ENCODE measurements around the gene CTU2. TPM values are rescaled to one million over a fixed set of nuclear protein-coding genes. Genes with fewer than 3 reads are reported as not detected.

Gene CTU2
- total RNA-seq, 1 experiment from 2014 or later: 39.4 TPM

DNA sequence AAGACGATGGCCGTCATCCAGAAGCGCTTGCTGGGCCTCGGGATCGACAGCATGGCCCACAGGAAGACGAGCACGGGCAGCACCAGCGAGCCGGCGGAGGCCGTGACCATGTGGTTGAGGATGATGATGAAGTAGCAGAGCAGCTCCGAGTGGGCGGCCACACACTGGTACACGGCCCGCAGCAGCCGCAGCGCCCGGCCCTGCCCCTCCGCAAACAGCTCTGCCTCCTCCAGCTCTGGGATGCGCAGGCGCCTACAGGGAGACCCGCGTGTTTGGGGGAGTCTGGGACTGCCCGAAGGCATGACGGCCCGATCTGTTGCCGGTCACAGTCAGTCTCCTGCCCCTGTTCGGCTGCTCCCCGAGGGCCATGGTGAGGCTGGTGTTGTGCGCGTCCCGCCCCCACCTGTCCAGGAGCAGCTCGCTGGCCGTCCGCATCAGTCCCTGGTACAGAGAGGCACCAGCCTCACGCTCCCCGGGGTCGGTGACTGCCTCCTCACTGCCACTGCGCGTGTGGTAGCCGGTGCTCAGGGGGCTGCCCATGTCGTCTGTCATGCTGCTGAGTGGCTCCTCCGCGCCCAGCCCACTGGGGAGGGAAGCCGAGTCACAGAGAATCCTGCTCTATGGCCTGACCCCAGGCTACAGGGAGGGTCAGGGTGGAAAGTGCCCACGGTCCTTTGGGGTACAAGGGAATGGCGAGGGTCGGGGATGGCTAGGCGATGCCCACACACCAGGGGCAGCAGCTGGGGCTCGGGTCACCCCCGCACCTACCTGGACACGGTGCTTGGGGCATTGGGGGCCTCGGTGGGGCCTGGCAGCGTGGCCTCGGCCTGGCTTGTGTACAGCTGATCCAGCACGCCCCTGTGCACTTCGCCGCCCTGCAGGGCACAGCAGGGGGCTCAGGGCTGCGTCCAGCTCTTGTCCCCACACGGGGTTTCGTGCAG lies 15.8 kb downstream of the CTU2 start:
- Histone ChIP-seq H3K9me2 (replicated peaks; ENCODE audit: low read length) (no peaks in the 10 kb centered on the region), H3K9me3 (ENCODE audit: low read length) (no peaks in the 10 kb centered on the region), H3K9ac (ENCODE audit: low read length) (no peak overlapping the region), H4K20me1 (ENCODE audit: low read length) (no peaks in the 10 kb centered on the region), H3K27me3 (ENCODE audit: low read length) (no peaks in the 10 kb centered on the region), H3K27ac (ENCODE audit: low read length) (no peak overlapping the region), H3K4me1 (ENCODE audit: insufficient read depth, low read length) (no peaks in the 10 kb centered on the region), H3K4me2 (ENCODE audit: low read length) (no peak overlapping the region), H3F3A (ENCODE audit: low read length, unreplicated experiment) (no peaks in the 10 kb centered on the region), H3K79me2 (ENCODE audit: low read length) (no peaks in the 10 kb centered on the region), H3K36me3 (ENCODE audit: low read depth, low read length) (peaks cover 4% of the 10 kb centered on the region; the same call in 1 of the 2 replicates), H3K4me3 (ENCODE audit: low read length) (no peak overlapping the region), H2AFZ (ENCODE audit: low read length) (no peak overlapping the region)
- BruUV-seq (replicated peaks): no TSS peak
- ATAC-seq (no peak), DNase-seq (no peak)
- intact Hi-C loops (cut with micrococcal nuclease): no loop called here
- ChIA-PET POLR2A (ENCODE audit: unreplicated experiment) (no interaction called here), CTCF (no interaction called here)
- TF ChIP-seq, protein P1, sequence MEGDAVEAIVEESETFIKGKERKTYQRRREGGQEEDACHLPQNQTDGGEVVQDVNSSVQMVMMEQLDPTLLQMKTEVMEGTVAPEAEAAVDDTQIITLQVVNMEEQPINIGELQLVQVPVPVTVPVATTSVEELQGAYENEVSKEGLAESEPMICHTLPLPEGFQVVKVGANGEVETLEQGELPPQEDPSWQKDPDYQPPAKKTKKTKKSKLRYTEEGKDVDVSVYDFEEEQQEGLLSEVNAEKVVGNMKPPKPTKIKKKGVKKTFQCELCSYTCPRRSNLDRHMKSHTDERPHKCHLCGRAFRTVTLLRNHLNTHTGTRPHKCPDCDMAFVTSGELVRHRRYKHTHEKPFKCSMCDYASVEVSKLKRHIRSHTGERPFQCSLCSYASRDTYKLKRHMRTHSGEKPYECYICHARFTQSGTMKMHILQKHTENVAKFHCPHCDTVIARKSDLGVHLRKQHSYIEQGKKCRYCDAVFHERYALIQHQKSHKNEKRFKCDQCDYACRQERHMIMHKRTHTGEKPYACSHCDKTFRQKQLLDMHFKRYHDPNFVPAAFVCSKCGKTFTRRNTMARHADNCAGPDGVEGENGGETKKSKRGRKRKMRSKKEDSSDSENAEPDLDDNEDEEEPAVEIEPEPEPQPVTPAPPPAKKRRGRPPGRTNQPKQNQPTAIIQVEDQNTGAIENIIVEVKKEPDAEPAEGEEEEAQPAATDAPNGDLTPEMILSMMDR (conservative IDR thresholded peaks at IDR 0.05; ENCODE audit: low read depth, low read length): no peak
- TF ChIP-seq EZH2phosphoT487 (IDR thresholded peaks at IDR 0.05; ENCODE audit: borderline replicate concordance, low read length) (no peak), EZH2 (IDR thresholded peaks at IDR 0.05; ENCODE audit: low read length, unreplicated experiment) (no peak)

DNA sequence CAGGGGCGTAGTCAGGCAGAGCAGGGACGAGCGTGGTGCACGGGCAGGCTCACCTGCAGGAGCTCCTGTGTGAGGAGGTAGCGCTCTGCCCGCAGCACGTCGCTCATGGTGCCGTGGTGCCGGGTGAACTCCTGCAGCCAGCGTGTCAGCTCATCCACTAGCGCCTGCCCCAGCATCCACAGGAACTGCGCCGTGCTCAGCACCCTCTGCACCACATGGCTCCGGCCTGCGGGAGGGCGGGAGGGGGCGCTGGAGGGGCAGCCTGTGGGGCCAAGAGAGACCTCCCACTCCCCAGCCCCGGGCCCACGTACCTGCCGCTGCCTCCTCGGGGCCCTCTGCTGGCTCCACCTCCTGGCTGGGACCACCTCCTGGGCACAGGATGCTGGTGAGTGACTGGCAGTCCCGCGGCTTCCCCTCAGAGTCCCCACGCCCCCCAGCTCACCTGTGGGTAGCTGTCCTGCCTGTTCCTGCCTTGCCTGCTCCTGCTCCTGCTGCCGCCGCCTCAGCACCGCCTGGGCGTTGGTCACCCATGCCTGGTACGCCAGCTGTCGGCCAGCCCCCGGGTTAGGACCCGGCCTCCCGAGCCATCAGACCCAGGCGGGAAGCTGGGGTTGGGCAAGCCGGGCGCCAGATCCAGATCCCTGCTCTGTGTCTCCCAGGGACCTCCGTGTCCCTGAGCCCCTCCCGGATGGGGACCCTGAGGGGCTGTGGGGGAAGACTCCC lies 16.6 kb downstream of the CTU2 start:
- no peak overlapping the region for H2AFZ ChIP-seq (ENCODE audit: low read length)
- DNase-seq (no peak), ATAC-seq (no peak)
- no peaks in the 10 kb centered on the region for H3K9me3 ChIP-seq (ENCODE audit: low read length)
- no peaks in the 10 kb centered on the region for H3K4me1 ChIP-seq (ENCODE audit: insufficient read depth, low read length)
- no peaks in the 10 kb centered on the region for H3K79me2 ChIP-seq (ENCODE audit: low read length)
- ChIA-PET CTCF (no interaction called here), POLR2A (ENCODE audit: unreplicated experiment) (no interaction called here)
- H3K4me3 ChIP-seq (ENCODE audit: low read length): no peak overlapping the region
- BruUV-seq (replicated peaks): no TSS peak
- TF ChIP-seq, protein P1 (conservative IDR thresholded peaks at IDR 0.05; ENCODE audit: low read depth, low read length): no peak
- no peak for TF ChIP-seq EZH2 (IDR thresholded peaks at IDR 0.05; ENCODE audit: low read length, unreplicated experiment)
- TF ChIP-seq EZH2phosphoT487 (IDR thresholded peaks at IDR 0.05; ENCODE audit: borderline replicate concordance, low read length): no peak
- H3K9ac ChIP-seq (ENCODE audit: low read length): no peak overlapping the region
- no peaks in the 10 kb centered on the region for H3F3A ChIP-seq (ENCODE audit: low read length, unreplicated experiment)
- H3K9me2 ChIP-seq (replicated peaks; ENCODE audit: low read length): no peaks in the 10 kb centered on the region
- no peak overlapping the region for H3K27ac ChIP-seq (ENCODE audit: low read length)
- intact Hi-C loops (cut with micrococcal nuclease): no loop called here
- H3K4me2 ChIP-seq (ENCODE audit: low read length): no peak overlapping the region
- no peaks in the 10 kb centered on the region for H4K20me1 ChIP-seq (ENCODE audit: low read length)
- H3K27me3 ChIP-seq (ENCODE audit: low read length): no peaks in the 10 kb centered on the region
- peaks cover 4% of the 10 kb centered on the region; the same call in 1 of the 2 replicates for H3K36me3 ChIP-seq (ENCODE audit: low read depth, low read length)
